Progenitor cell of endocrine pancreas (in vitro differentiated cells): ENCODE results near the gene AKT3. TPM values are rescaled to one million over a fixed set of nuclear protein-coding genes. Genes with fewer than 3 reads are reported as not detected.

Experiments used
- DNase-seq: peaks from one replicate; pipeline ENCODE4 v3.0.0; 2021; ENCODE audit warnings: low spot score; ENCODE audit not compliant: unreplicated experiment
- H3K27ac Mint-ChIP-seq: 2 replicates; pipeline ENCODE4 v1.8.0; 2021; ENCODE audit warnings: mild to moderate bottlenecking, moderate library complexity, mixed read lengths
- H3K27me3 Mint-ChIP-seq: 2 replicates; pipeline ENCODE4 v1.8.0; 2021; ENCODE audit warnings: mixed read lengths
- H3K36me3 Mint-ChIP-seq: 2 replicates; pipeline ENCODE4 v1.8.0; 2022; ENCODE audit warnings: mixed read lengths; ENCODE audit not compliant: insufficient read depth
- H3K4me1 Mint-ChIP-seq: 2 replicates; pipeline ENCODE4 v1.8.0; 2021; ENCODE audit warnings: low read depth, mixed read lengths
- H3K4me3 Mint-ChIP-seq: 2 replicates; pipeline ENCODE4 v1.8.0; 2021; ENCODE audit warnings: low read depth, mild to moderate bottlenecking, moderate library complexity, mixed read lengths
- H3K9me3 Mint-ChIP-seq: 2 replicates; pipeline ENCODE4 v1.8.0; 2021; ENCODE audit warnings: low read depth, mixed read lengths
- CTCF ChIP-seq: fragments of 200-600 bp; sonication (generic); IDR thresholded peaks from one replicate; pipeline ENCODE4 v1.5.0; 2021; ENCODE audit warnings: antibody characterized with exemption, mild to moderate bottlenecking; ENCODE audit not compliant: unreplicated experiment
- total RNA-seq: library from RNA; stranded (reverse); gene quantifications from 2 replicates; pipeline ENCODE4 v1.2.1, GENCODE V29; 2021

Gene AKT3
- total RNA-seq, 1 donor from 2014 or later: 45.5 TPM

GRCh38 chr1:243469497-243469896 lies 380.5 kb downstream of the AKT3 start:
- H3K4me3 Mint-ChIP-seq: no peak overlapping the region
- no peak for DNase-seq

GRCh38 chr1:243465738-243466137 lies 384.3 kb downstream of the AKT3 start:
- TF ChIP-seq CTCF: no peak
- Mint-ChIP-seq H3K4me1 (no peaks in the 10 kb centered on the region), H3K9me3 (no peaks in the 10 kb centered on the region), H3K27me3 (no peaks in the 10 kb centered on the region), H3K36me3 (peaks cover 2% of the 10 kb centered on the region), H3K27ac (no peak overlapping the region), H3K4me3 (no peak overlapping the region)
- DNase-seq: no peak

More at GRCh38 chr1:243469497-243469896, 380.5 kb downstream of the AKT3 start:
- Mint-ChIP-seq H3K27me3 (peaks cover 4% of the 10 kb centered on the region), H3K4me1 (peaks cover 2% of the 10 kb centered on the region), H3K27ac (no peak overlapping the region), H3K36me3 (peaks cover 3% of the 10 kb centered on the region), H3K9me3 (no peaks in the 10 kb centered on the region)
- TF ChIP-seq CTCF: no peak

- DNase-seq: no peak
- Mint-ChIP-seq H3K27me3 (no peaks in the 10 kb centered on the region), H3K4me1 (no peaks in the 10 kb centered on the region), H3K27ac (no peak overlapping the region), H3K4me3 (no peak overlapping the region), H3K36me3 (peaks cover 2% of the 10 kb centered on the region), H3K9me3 (no peaks in the 10 kb centered on the region)
- no peak for TF ChIP-seq CTCF
These were observed 385.0 kb downstream of the AKT3 start for GRCh38 chr1:243465081-243465480.

- Mint-ChIP-seq H3K27ac (no peak overlapping the region), H3K27me3 (no peaks in the 10 kb centered on the region), H3K9me3 (no peaks in the 10 kb centered on the region), H3K36me3 (peaks cover 4% of the 10 kb centered on the region), H3K4me1 (no peaks in the 10 kb centered on the region), H3K4me3 (no peak overlapping the region)
- no peak for DNase-seq
- no peak for TF ChIP-seq CTCF
These were observed 386.9 kb downstream of the AKT3 start for GRCh38 chr1:243462929-243463697.

DNA sequence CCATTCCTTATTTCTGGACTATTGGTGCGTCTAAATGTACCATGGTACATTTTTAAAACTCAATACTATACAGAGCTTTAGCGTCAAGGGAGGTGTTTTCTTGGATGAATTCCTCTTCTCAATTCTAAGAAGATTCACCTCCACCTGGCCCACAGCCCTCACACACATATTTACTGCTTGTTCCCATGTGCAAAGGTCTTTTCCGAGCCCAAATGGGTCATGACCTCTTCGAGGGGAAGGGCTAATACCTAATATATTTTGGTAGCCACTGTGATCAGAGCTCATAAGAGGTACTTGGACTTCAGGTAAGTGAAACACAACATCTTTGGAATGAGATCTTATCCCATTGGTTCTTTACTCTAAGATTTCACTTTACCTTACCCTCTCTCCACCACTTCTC lies 388.3 kb downstream of the AKT3 start:
- H3K4me3 Mint-ChIP-seq: no peak overlapping the region
- H3K27ac Mint-ChIP-seq: no peak overlapping the region
- no peaks in the 10 kb centered on the region for H3K27me3 Mint-ChIP-seq
- no peak for DNase-seq
- H3K4me1 Mint-ChIP-seq: no peaks in the 10 kb centered on the region
- no peak for TF ChIP-seq CTCF
- peaks cover 4% of the 10 kb centered on the region for H3K36me3 Mint-ChIP-seq
- no peaks in the 10 kb centered on the region for H3K9me3 Mint-ChIP-seq
